ENCODE measurements around the gene KAT6B. TPM values are rescaled to one million over a fixed set of nuclear protein-coding genes. Genes with fewer than 3 reads are reported as not detected.

The KAT6B gene
- total RNA-seq, 1 experiment from 2014 or later: 5.2 TPM

- no peak for DNase-seq
- no peaks in the 10 kb centered on the region for H3K27me3 ChIP-seq (ENCODE audit: control insufficient read depth, insufficient read depth, low read length)
- H3K4me3 ChIP-seq (ENCODE audit: insufficient read depth, low read depth, low read length): no peak overlapping the region
- no peaks in the 10 kb centered on the region for H3K36me3 ChIP-seq (replicated peaks; ENCODE audit: control insufficient read depth, insufficient read depth, low read length)
Observed at GRCh38 chr10:74831518-74832120, 5.2 kb downstream of the KAT6B start.

- Histone ChIP-seq H3K4me3 (ENCODE audit: insufficient read depth, low read depth, low read length) (no peak overlapping the region), H3K27me3 (ENCODE audit: control insufficient read depth, insufficient read depth, low read length) (no peaks in the 10 kb centered on the region), H3K36me3 (replicated peaks; ENCODE audit: control insufficient read depth, insufficient read depth, low read length) (no peaks in the 10 kb centered on the region)
- DNase-seq: no peak
Observed at GRCh38 chr10:74835963-74836362, 9.6 kb downstream of the KAT6B start.

GRCh38 chr10:74836877-74837276 is 10.5 kb downstream of the KAT6B start:
- DNase-seq: no peak
- Histone ChIP-seq H3K36me3 (replicated peaks; ENCODE audit: control insufficient read depth, insufficient read depth, low read length) (no peaks in the 10 kb centered on the region), H3K4me3 (ENCODE audit: insufficient read depth, low read depth, low read length) (no peak overlapping the region), H3K27me3 (ENCODE audit: control insufficient read depth, insufficient read depth, low read length) (no peaks in the 10 kb centered on the region)

GRCh38 chr10:74837743-74838142 is 11.3 kb downstream of the KAT6B start:
- Histone ChIP-seq H3K27me3 (ENCODE audit: control insufficient read depth, insufficient read depth, low read length) (no peaks in the 10 kb centered on the region), H3K36me3 (replicated peaks; ENCODE audit: control insufficient read depth, insufficient read depth, low read length) (no peaks in the 10 kb centered on the region), H3K4me3 (ENCODE audit: insufficient read depth, low read depth, low read length) (no peak overlapping the region)
- no peak for DNase-seq

GRCh38 chr10:74839708-74840107 is 13.3 kb downstream of the KAT6B start:
- DNase-seq: no peak
- Histone ChIP-seq H3K36me3 (replicated peaks; ENCODE audit: control insufficient read depth, insufficient read depth, low read length) (no peaks in the 10 kb centered on the region), H3K4me3 (ENCODE audit: insufficient read depth, low read depth, low read length) (no peak overlapping the region), H3K27me3 (ENCODE audit: control insufficient read depth, insufficient read depth, low read length) (no peaks in the 10 kb centered on the region)

GRCh38 chr10:74841265-74841973 is 15.0 kb downstream of the KAT6B start:
- DNase-seq: no peak
- H3K4me3 ChIP-seq (ENCODE audit: insufficient read depth, low read depth, low read length): no peak overlapping the region

GRCh38 chr10:74842301-74842954 is 16.0 kb downstream of the KAT6B start:
- no peaks in the 10 kb centered on the region for H3K36me3 ChIP-seq (replicated peaks; ENCODE audit: control insufficient read depth, insufficient read depth, low read length)
- no peak for DNase-seq
- no peaks in the 10 kb centered on the region for H3K27me3 ChIP-seq (ENCODE audit: control insufficient read depth, insufficient read depth, low read length)
- H3K4me3 ChIP-seq (ENCODE audit: insufficient read depth, low read depth, low read length): no peak overlapping the region

More at GRCh38 chr10:74841265-74841973, 15.0 kb downstream of the KAT6B start:
- H3K27me3 ChIP-seq (ENCODE audit: control insufficient read depth, insufficient read depth, low read length): no peaks in the 10 kb centered on the region
- H3K36me3 ChIP-seq (replicated peaks; ENCODE audit: control insufficient read depth, insufficient read depth, low read length): no peaks in the 10 kb centered on the region

- H3K36me3 ChIP-seq (replicated peaks; ENCODE audit: control insufficient read depth, insufficient read depth, low read length): no peaks in the 10 kb centered on the region
- no peak overlapping the region for H3K4me3 ChIP-seq (ENCODE audit: insufficient read depth, low read depth, low read length)
- no peaks in the 10 kb centered on the region for H3K27me3 ChIP-seq (ENCODE audit: control insufficient read depth, insufficient read depth, low read length)
- DNase-seq: no peak
Observed at GRCh38 chr10:74846958-74847357, 20.6 kb downstream of the KAT6B start.

- Histone ChIP-seq H3K27me3 (ENCODE audit: control insufficient read depth, insufficient read depth, low read length) (no peaks in the 10 kb centered on the region), H3K36me3 (replicated peaks; ENCODE audit: control insufficient read depth, insufficient read depth, low read length) (no peaks in the 10 kb centered on the region), H3K4me3 (ENCODE audit: insufficient read depth, low read depth, low read length) (no peak overlapping the region)
- no peak for DNase-seq
Observed at GRCh38 chr10:74851831-74852230, 25.4 kb downstream of the KAT6B start.

GRCh38 chr10:74852381-74852780 is 26.0 kb downstream of the KAT6B start:
- Histone ChIP-seq H3K4me3 (ENCODE audit: insufficient read depth, low read depth, low read length) (no peak overlapping the region), H3K36me3 (replicated peaks; ENCODE audit: control insufficient read depth, insufficient read depth, low read length) (no peaks in the 10 kb centered on the region), H3K27me3 (ENCODE audit: control insufficient read depth, insufficient read depth, low read length) (no peaks in the 10 kb centered on the region)
- DNase-seq: no peak

GRCh38 chr10:74854610-74855009 is 28.2 kb downstream of the KAT6B start:
- H3K27me3 ChIP-seq (ENCODE audit: control insufficient read depth, insufficient read depth, low read length): no peaks in the 10 kb centered on the region
- no peak for DNase-seq
- H3K4me3 ChIP-seq (ENCODE audit: insufficient read depth, low read depth, low read length): no peak overlapping the region
- no peaks in the 10 kb centered on the region for H3K36me3 ChIP-seq (replicated peaks; ENCODE audit: control insufficient read depth, insufficient read depth, low read length)

GRCh38 chr10:74855027-74855426 is 28.6 kb downstream of the KAT6B start:
- no peaks in the 10 kb centered on the region for H3K27me3 ChIP-seq (ENCODE audit: control insufficient read depth, insufficient read depth, low read length)
- H3K36me3 ChIP-seq (replicated peaks; ENCODE audit: control insufficient read depth, insufficient read depth, low read length): no peaks in the 10 kb centered on the region
- no peak overlapping the region for H3K4me3 ChIP-seq (ENCODE audit: insufficient read depth, low read depth, low read length)
- no peak for DNase-seq

- no peaks in the 10 kb centered on the region for H3K36me3 ChIP-seq (replicated peaks; ENCODE audit: control insufficient read depth, insufficient read depth, low read length)
- no peak overlapping the region for H3K4me3 ChIP-seq (ENCODE audit: insufficient read depth, low read depth, low read length)
- no peaks in the 10 kb centered on the region for H3K27me3 ChIP-seq (ENCODE audit: control insufficient read depth, insufficient read depth, low read length)
- DNase-seq: no peak
Observed at GRCh38 chr10:74855439-74855838, 29.0 kb downstream of the KAT6B start.

- H3K36me3 ChIP-seq (replicated peaks; ENCODE audit: control insufficient read depth, insufficient read depth, low read length): no peaks in the 10 kb centered on the region
- no peaks in the 10 kb centered on the region for H3K27me3 ChIP-seq (ENCODE audit: control insufficient read depth, insufficient read depth, low read length)
- no peak for DNase-seq
- no peak overlapping the region for H3K4me3 ChIP-seq (ENCODE audit: insufficient read depth, low read depth, low read length)
Observed at GRCh38 chr10:74856940-74857339, 30.5 kb downstream of the KAT6B start.

- H3K36me3 ChIP-seq (replicated peaks; ENCODE audit: control insufficient read depth, insufficient read depth, low read length): no peaks in the 10 kb centered on the region
Observed at GRCh38 chr10:74857586-74857985, 31.2 kb downstream of the KAT6B start.

More at GRCh38 chr10:74857586-74857985, 31.2 kb downstream of the KAT6B start:
- Histone ChIP-seq H3K4me3 (ENCODE audit: insufficient read depth, low read depth, low read length) (no peak overlapping the region), H3K27me3 (ENCODE audit: control insufficient read depth, insufficient read depth, low read length) (no peaks in the 10 kb centered on the region)
- no peak for DNase-seq

All from H7 (cell line).